ENCODE data around the gene DRD5. TPM values are rescaled to one million over a fixed set of nuclear protein-coding genes. Genes with fewer than 3 reads are reported as not detected.
"Not testable (repeated sequence)": the region's sequence is repeated elsewhere in the genome, so short reads cannot be mapped to it uniquely, and the experiment has no call there.

DRD5 gene
- total RNA-seq, 4 donors from 2014 or later = not detected

- Histone ChIP-seq H3K4me3 (no peak overlapping the region), H3K27me3 (no peaks in the 10 kb centered on the region), H3K27ac (no peak overlapping the region), H3K9me3 (no peaks in the 10 kb centered on the region), H3K4me1 (no peaks in the 10 kb centered on the region), H3K36me3 (no peaks in the 10 kb centered on the region)
- TF ChIP-seq CTCF (IDR thresholded peaks at IDR 0.05) (no peak), POLR2A (IDR thresholded peaks at IDR 0.05) (no peak)
- no peak for DNase-seq
- intact Hi-C loops (cut with DNase I; ENCODE audit: low total_unique reads) = no loop called here
Observed at GRCh38 chr4:9771034-9771433, 10.4 kb upstream of the DRD5 start.

- Histone ChIP-seq H3K4me1 (no peaks in the 10 kb centered on the region), H3K27me3 (no peaks in the 10 kb centered on the region), H3K9me3 (no peaks in the 10 kb centered on the region), H3K4me3 (no peak overlapping the region), H3K27ac (no peak overlapping the region), H3K36me3 (no peaks in the 10 kb centered on the region)
- intact Hi-C loops (cut with DNase I; ENCODE audit: low total_unique reads) = no loop called here
- TF ChIP-seq POLR2A (IDR thresholded peaks at IDR 0.05) (no peak), CTCF (IDR thresholded peaks at IDR 0.05) (no peak)
- DNase-seq = no peak
Observed at GRCh38 chr4:9773471-9773870, 8.0 kb upstream of the DRD5 start.

- intact Hi-C loops (cut with DNase I; ENCODE audit: low total_unique reads) = no loop called here
- H3K9me3 ChIP-seq = no peaks in the 10 kb centered on the region
- no peak for TF ChIP-seq POLR2A (IDR thresholded peaks at IDR 0.05)
- TF ChIP-seq CTCF (IDR thresholded peaks at IDR 0.05) = no peak
- H3K27me3 ChIP-seq = no peaks in the 10 kb centered on the region
- H3K4me1 ChIP-seq = no peaks in the 10 kb centered on the region
- no peaks in the 10 kb centered on the region for H3K36me3 ChIP-seq
- DNase-seq = no peak
- no peak overlapping the region for H3K4me3 ChIP-seq
- no peak overlapping the region for H3K27ac ChIP-seq
Observed at GRCh38 chr4:9782136-9782436, 652 bp downstream of the DRD5 start.

- H3K27me3 ChIP-seq; H3K36me3 ChIP-seq; intact Hi-C loops (cut with DNase I; ENCODE audit: low total_unique reads); H3K4me3 ChIP-seq; H3K27ac ChIP-seq; H3K4me1 ChIP-seq; DNase-seq; H3K9me3 ChIP-seq: not testable (repeated sequence)
Observed at GRCh38 chr4:9785891-9786290, 4.5 kb downstream of the DRD5 start.

- no peak for DNase-seq
- no peaks in the 10 kb centered on the region for H3K27me3 ChIP-seq
- H3K9me3 ChIP-seq = no peaks in the 10 kb centered on the region
- no peak overlapping the region for H3K4me3 ChIP-seq
- no peak for TF ChIP-seq CTCF (IDR thresholded peaks at IDR 0.05)
- no peak for TF ChIP-seq POLR2A (IDR thresholded peaks at IDR 0.05)
- no peaks in the 10 kb centered on the region for H3K36me3 ChIP-seq
- intact Hi-C loops (cut with DNase I; ENCODE audit: low total_unique reads) = no loop called here
- H3K27ac ChIP-seq = no peak overlapping the region
- no peaks in the 10 kb centered on the region for H3K4me1 ChIP-seq
Observed at GRCh38 chr4:9792381-9792780, 10.9 kb downstream of the DRD5 start.

GRCh38 chr4:9796641-9797040 lies 15.2 kb downstream of the DRD5 start:
- H3K4me1 ChIP-seq; H3K36me3 ChIP-seq; DNase-seq; H3K4me3 ChIP-seq; H3K27me3 ChIP-seq; H3K27ac ChIP-seq; intact Hi-C loops (cut with DNase I; ENCODE audit: low total_unique reads); H3K9me3 ChIP-seq: not testable (repeated sequence)
